Gastroesophageal sphincter (tissue), 3 donors: ENCODE results near the gene OR52A1.
"Not testable (repeated sequence)": the region's sequence is repeated elsewhere in the genome, so short reads cannot be mapped to it uniquely, and the experiment has no call there.

Experiments used
- CTCF ChIP-seq, 4 experiments: fragments of 200-600 bp in 2 of 4; fragments of 450-650 bp in 2 of 4; sonication (generic) in 1 of 4; IDR thresholded peaks; one replicate each; pipeline ENCODE4 v1.5.1; 2017 to 2019; ENCODE audit warnings: antibody characterized with exemption in 4 of 4, mild to moderate bottlenecking in 2 of 4, moderate library complexity in 2 of 4
- EP300 ChIP-seq: sonication (generic); formaldehyde crosslinking; IDR thresholded peaks from one replicate; pipeline ENCODE4 v1.6.1; 2017; ENCODE audit warnings: antibody characterized with exemption, mild to moderate bottlenecking
- POLR2AphosphoS5 ChIP-seq: sonication (generic); formaldehyde crosslinking; IDR thresholded peaks from one replicate; pipeline ENCODE4 v1.6.1; 2017; ENCODE audit warnings: antibody characterized with exemption

GRCh38 chr11:5164807-5165206 lies 10.2 kb upstream of the OR52A1 start:
- not testable (repeated sequence) for TF ChIP-seq POLR2AphosphoS5; CTCF (IDR thresholded peaks at IDR 0.05); EP300
